ENCODE data around the gene LRIG2. TPM values are rescaled to one million over a fixed set of nuclear protein-coding genes. Genes with fewer than 3 reads are reported as not detected.
"Not testable (repeated sequence)": the region's sequence is repeated elsewhere in the genome, so short reads cannot be mapped to it uniquely, and the experiment has no call there.

Gene LRIG2
- total and polyA plus RNA-seq, 2 donors (not counting 1 experiment from before 2014, with no cell fraction given) = 12.4 to 30.6 TPM

- Mint-ChIP-seq H3K9me3 (ENCODE audit: insufficient read depth) (no peaks in the 10 kb centered on the region), H3K27me3 (no peaks in the 10 kb centered on the region), H3K27ac (peak overlapping the region; percentile 97), H3K4me1 (peaks cover 33% of the 10 kb centered on the region), H3K4me3 (peak overlapping the region; percentile 99)
- peaks cover 23% of the 10 kb centered on the region for H4K20me1 ChIP-seq (ENCODE audit: control insufficient read depth, insufficient read depth, low read length, poor library complexity, severe bottlenecking)
- under 1% methylated on average over 15 of the region's 22 CpGs for WGBS (ENCODE audit: insufficient coverage)
- ChIA-PET CTCF (interaction anchor here (0.8 to 6.4 kb wide), 15 partner anchors 15 to 605 kb away, joined by 3 to 109 read pairs (median 7); partner anchors contain the start of genes PPM1J and SLC16A1), POLR2A (interaction anchor here (0.6 to 1.0 kb wide), 2 partner anchors 358 to 685 kb away, joined by 3 to 10 read pairs; no protein-coding TSS in a partner anchor)
- peak overlapping the region; percentile 92 for H2AFZ ChIP-seq (ENCODE audit: insufficient read depth, low read depth, low read length, poor library complexity, severe bottlenecking)
- peak overlapping the region; percentile 84 for H3K4me2 ChIP-seq (replicated peaks; ENCODE audit: low read depth, low read length, poor library complexity, severe bottlenecking)
- peaks cover 15 to 18% of the 10 kb centered on the region in 2 donors for H3K4me1 ChIP-seq (ENCODE audit: control insufficient read depth in 2 of 2, insufficient read depth in 2 of 2, low read length in 2 of 2)
- peaks cover 47% of the 10 kb centered on the region for H3K79me2 ChIP-seq (ENCODE audit: control insufficient read depth, insufficient read depth, low read length)
- no peak for TF ChIP-seq EZH2 (IDR thresholded peaks at IDR 0.05; ENCODE audit: borderline replicate concordance, insufficient read depth, low read depth, low read length, poor library complexity, severe bottlenecking)
- TF ChIP-seq, protein P1, sequence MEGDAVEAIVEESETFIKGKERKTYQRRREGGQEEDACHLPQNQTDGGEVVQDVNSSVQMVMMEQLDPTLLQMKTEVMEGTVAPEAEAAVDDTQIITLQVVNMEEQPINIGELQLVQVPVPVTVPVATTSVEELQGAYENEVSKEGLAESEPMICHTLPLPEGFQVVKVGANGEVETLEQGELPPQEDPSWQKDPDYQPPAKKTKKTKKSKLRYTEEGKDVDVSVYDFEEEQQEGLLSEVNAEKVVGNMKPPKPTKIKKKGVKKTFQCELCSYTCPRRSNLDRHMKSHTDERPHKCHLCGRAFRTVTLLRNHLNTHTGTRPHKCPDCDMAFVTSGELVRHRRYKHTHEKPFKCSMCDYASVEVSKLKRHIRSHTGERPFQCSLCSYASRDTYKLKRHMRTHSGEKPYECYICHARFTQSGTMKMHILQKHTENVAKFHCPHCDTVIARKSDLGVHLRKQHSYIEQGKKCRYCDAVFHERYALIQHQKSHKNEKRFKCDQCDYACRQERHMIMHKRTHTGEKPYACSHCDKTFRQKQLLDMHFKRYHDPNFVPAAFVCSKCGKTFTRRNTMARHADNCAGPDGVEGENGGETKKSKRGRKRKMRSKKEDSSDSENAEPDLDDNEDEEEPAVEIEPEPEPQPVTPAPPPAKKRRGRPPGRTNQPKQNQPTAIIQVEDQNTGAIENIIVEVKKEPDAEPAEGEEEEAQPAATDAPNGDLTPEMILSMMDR (IDR thresholded peaks at IDR 0.05) = no peak
- DNase-seq (no peak), ATAC-seq (ENCODE audit: low read depth) (no peak)
- H3K36me3 ChIP-seq (replicated peaks in 1 of 2; ENCODE audit: control extremely low read depth in 1 of 2, control insufficient read depth in 1 of 2, extremely low read depth in 1 of 2, insufficient read depth in 2 of 2, low read length in 1 of 2) = peaks cover 1 to 7% of the 10 kb centered on the region in 2 experiments
- intact Hi-C loops (cut with micrococcal nuclease) = loop anchor here (2.0 to 10.0 kb wide), 10 partner anchors 117 to 1629 kb away; partner anchors contain the start of genes ATP5PB, CAPZA1, HIPK1 and MAGI3
- H3K9ac ChIP-seq (ENCODE audit: low read length) = peak overlapping the region; percentile 87
- H3K27me3 ChIP-seq (replicated peaks in 1 of 4; ENCODE audit: control extremely low read depth in 1 of 4, control insufficient read depth in 3 of 4, insufficient read depth in 4 of 4, low read length in 3 of 4) = no peaks in the 10 kb centered on the region
- peak overlapping the region; percentile 74 to 94 (median 87) for H3K4me3 ChIP-seq (ENCODE audit: control extremely low read depth in 1 of 5, extremely low read depth in 1 of 5, insufficient read depth in 1 of 5, low read depth in 2 of 5, low read length in 4 of 5)
- peak overlapping the region; percentile 74 to 77 for H3K27ac ChIP-seq (ENCODE audit: low read length in 2 of 2)
- H3K9me3 ChIP-seq (ENCODE audit: control extremely low read depth in 1 of 3, control insufficient read depth in 2 of 3, insufficient read depth in 1 of 3, low read length in 2 of 3) = no peaks in the 10 kb centered on the region
Measured at GRCh38 chr1:113073479-113073950, 517 bp downstream of the LRIG2 start.

GRCh38 chr1:113074237-113074636, 1.2 kb downstream of the LRIG2 start:
- peak overlapping the region; percentile 99 for H3K4me3 Mint-ChIP-seq
- Histone ChIP-seq H3K27me3 (replicated peaks in 1 of 4; ENCODE audit: control extremely low read depth in 1 of 4, control insufficient read depth in 3 of 4, insufficient read depth in 4 of 4, low read length in 3 of 4) (no peaks in the 10 kb centered on the region), H3K4me3 (ENCODE audit: control extremely low read depth in 1 of 5, extremely low read depth in 1 of 5, insufficient read depth in 1 of 5, low read depth in 2 of 5, low read length in 4 of 5) (peak overlapping the region; percentile 74 to 94 (median 87)), H3K27ac (ENCODE audit: low read length in 2 of 2) (peak overlapping the region in 1 of 2 donors; percentile 74), H3K9ac (ENCODE audit: low read length) (peak overlapping the region; percentile 87), H3K4me1 (ENCODE audit: control insufficient read depth in 2 of 2, insufficient read depth in 2 of 2, low read length in 2 of 2) (peaks cover 15 to 18% of the 10 kb centered on the region in 2 donors), H4K20me1 (ENCODE audit: control insufficient read depth, insufficient read depth, low read length, poor library complexity, severe bottlenecking) (peaks cover 23% of the 10 kb centered on the region), H3K36me3 (replicated peaks in 1 of 2; ENCODE audit: control extremely low read depth in 1 of 2, control insufficient read depth in 1 of 2, extremely low read depth in 1 of 2, insufficient read depth in 2 of 2, low read length in 1 of 2) (peaks cover 1 to 7% of the 10 kb centered on the region in 2 experiments), H3K9me3 (ENCODE audit: control extremely low read depth in 1 of 3, control insufficient read depth in 2 of 3, insufficient read depth in 1 of 3, low read length in 2 of 3) (no peaks in the 10 kb centered on the region), H2AFZ (ENCODE audit: insufficient read depth, low read depth, low read length, poor library complexity, severe bottlenecking) (peak overlapping the region; percentile 92), H3K79me2 (ENCODE audit: control insufficient read depth, insufficient read depth, low read length) (peaks cover 52% of the 10 kb centered on the region), H3K4me2 (replicated peaks; ENCODE audit: low read depth, low read length, poor library complexity, severe bottlenecking) (peak overlapping the region; percentile 84)
- intact Hi-C loops (cut with micrococcal nuclease) = loop anchor here (10.0 kb wide), 1 partner anchor 1629 kb away; the partner anchor contains the start of genes ATP5PB and WDR77
- H3K27ac Mint-ChIP-seq = peak overlapping the region; percentile 97
- 38% methylated on average over 2 of the region's 6 CpGs for WGBS (ENCODE audit: insufficient coverage)
- DNase-seq = peak; percentile 45
- ChIA-PET CTCF (interaction anchor here (1.4 to 6.4 kb wide), 4 partner anchors 14 to 356 kb away, joined by 4 to 109 read pairs (median 6); partner anchors contain the start of gene PPM1J), POLR2A (interaction anchor here (0.6 kb wide), 1 partner anchor 686 kb away, joined by 10 read pairs; no protein-coding TSS in a partner anchor)
- H3K4me1 Mint-ChIP-seq = peaks cover 33% of the 10 kb centered on the region
- H3K27me3 Mint-ChIP-seq = no peaks in the 10 kb centered on the region
- no peak for TF ChIP-seq EZH2 (IDR thresholded peaks at IDR 0.05; ENCODE audit: borderline replicate concordance, insufficient read depth, low read depth, low read length, poor library complexity, severe bottlenecking)
- TF ChIP-seq, protein P1 (IDR thresholded peaks at IDR 0.05) = no peak
- H3K9me3 Mint-ChIP-seq (ENCODE audit: insufficient read depth) = no peaks in the 10 kb centered on the region
- ATAC-seq (ENCODE audit: low read depth) = no peak

DNA sequence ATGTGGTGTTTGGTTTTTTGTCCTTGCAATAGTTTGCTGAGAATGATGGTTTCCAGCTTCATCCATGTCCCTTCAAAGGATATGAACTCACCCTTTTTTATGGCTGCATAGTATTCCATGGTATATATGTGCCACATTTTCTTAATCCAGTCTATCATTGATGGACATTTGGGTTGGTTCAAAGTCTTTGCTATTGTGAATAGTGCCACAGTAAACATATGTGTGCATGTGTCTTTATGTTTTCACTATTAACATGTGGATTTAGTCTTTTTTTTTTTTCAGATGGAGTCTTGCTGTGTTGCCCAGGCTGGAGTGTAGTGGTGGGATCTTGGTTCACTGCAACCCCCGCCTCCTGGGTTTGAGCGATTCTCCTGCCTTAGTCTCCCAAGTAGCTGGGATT, 5.0 kb downstream of the LRIG2 start:
- DNase-seq; H3K9me3 Mint-ChIP-seq (ENCODE audit: insufficient read depth); H3K27ac ChIP-seq (ENCODE audit: low read length in 2 of 2); H3K9ac ChIP-seq (ENCODE audit: low read length); CTCF ChIA-PET; H3K9me3 ChIP-seq (ENCODE audit: control extremely low read depth in 1 of 3, control insufficient read depth in 2 of 3, insufficient read depth in 1 of 3, low read length in 2 of 3); H3K27me3 Mint-ChIP-seq; H2AFZ ChIP-seq (ENCODE audit: insufficient read depth, low read depth, low read length, poor library complexity, severe bottlenecking); H3K27ac Mint-ChIP-seq; H3K4me2 ChIP-seq (replicated peaks; ENCODE audit: low read depth, low read length, poor library complexity, severe bottlenecking); ATAC-seq (ENCODE audit: low read depth); H3K4me3 ChIP-seq (ENCODE audit: control extremely low read depth in 1 of 5, extremely low read depth in 1 of 5, insufficient read depth in 1 of 5, low read depth in 2 of 5, low read length in 4 of 5); POLR2A ChIA-PET; H3K4me3 Mint-ChIP-seq; H3K27me3 ChIP-seq (replicated peaks in 1 of 4; ENCODE audit: control extremely low read depth in 1 of 4, control insufficient read depth in 3 of 4, insufficient read depth in 4 of 4, low read length in 3 of 4): not testable (repeated sequence)
- peaks cover 22% of the 10 kb centered on the region for H3K4me1 Mint-ChIP-seq
- H3K4me1 ChIP-seq (ENCODE audit: control insufficient read depth in 2 of 2, insufficient read depth in 2 of 2, low read length in 2 of 2) = peaks cover 9 to 11% of the 10 kb centered on the region in 2 donors
- intact Hi-C loops (cut with micrococcal nuclease) = loop anchor here (10.0 kb wide), 1 partner anchor 1633 kb away; the partner anchor contains the start of genes ATP5PB and WDR77
- peaks cover 88% of the 10 kb centered on the region for H3K79me2 ChIP-seq (ENCODE audit: control insufficient read depth, insufficient read depth, low read length)
- H4K20me1 ChIP-seq (ENCODE audit: control insufficient read depth, insufficient read depth, low read length, poor library complexity, severe bottlenecking) = peaks cover 40% of the 10 kb centered on the region
- H3K36me3 ChIP-seq (replicated peaks in 1 of 2; ENCODE audit: control extremely low read depth in 1 of 2, control insufficient read depth in 1 of 2, extremely low read depth in 1 of 2, insufficient read depth in 2 of 2, low read length in 1 of 2) = peaks cover 4 to 19% of the 10 kb centered on the region in 2 experiments
- 94% methylated on average over 2 of the region's 2 CpGs for WGBS (ENCODE audit: insufficient coverage)

Measured in B cell (primary cell).